RWPE2 (cell line): Measurements from ENCODE around the gene UBLCP1.
"Not testable (repeated sequence)": the region's sequence is repeated elsewhere in the genome, so short reads cannot be mapped to it uniquely, and the experiment has no call there.

ENCODE experiments used
- ATAC-seq: fragments of 200-7000 bp; cut with Tn5 transposase; 3 replicates; pipeline ENCODE4 v1.9.1; 2021; ENCODE audit warnings: low read depth
- DNase-seq: peaks from one replicate; pipeline ENCODE4 v3.0.0-alpha.2; 2020; ENCODE audit warnings: low spot score
- H3K27ac ChIP-seq: fragments of 450-650 bp; 2 replicates; pipeline ENCODE4 v1.5.1; 2017; ENCODE audit warnings: mild to moderate bottlenecking; ENCODE audit not compliant: poor library complexity, severe bottlenecking
- H3K27me3 ChIP-seq: fragments of 250-450 bp; sonication (Bioruptor Pico); 2 replicates; pipeline ENCODE4 v1.5.1; 2021; ENCODE audit warnings: mild to moderate bottlenecking, moderate library complexity; ENCODE audit not compliant: insufficient read depth, poor library complexity, severe bottlenecking
- H3K36me3 ChIP-seq: fragments of 250-450 bp; sonication (Bioruptor Pico); 2 replicates; pipeline ENCODE4 v1.5.1; 2020; ENCODE audit warnings: low read depth, mild to moderate bottlenecking, moderate library complexity
- H3K4me1 ChIP-seq: fragments of 250-450 bp; sonication (Bioruptor Pico); 2 replicates; pipeline ENCODE4 v1.5.1; 2021; ENCODE audit warnings: mild to moderate bottlenecking, moderate library complexity; ENCODE audit not compliant: insufficient read depth, poor library complexity, severe bottlenecking
- H3K4me3 ChIP-seq: fragments of 250-450 bp; sonication (Bioruptor Pico); 2 replicates; pipeline ENCODE4 v1.5.1; 2021; ENCODE audit warnings: mild to moderate bottlenecking, moderate library complexity; ENCODE audit not compliant: severe bottlenecking
- H3K9me3 ChIP-seq: fragments of 250-450 bp; sonication (Bioruptor Pico); 2 replicates; pipeline ENCODE4 v1.5.1; 2021; ENCODE audit warnings: mild to moderate bottlenecking, moderate library complexity; ENCODE audit not compliant: severe bottlenecking
- TF ChIP-seq, protein P1 (sequence below): fragments of 450-650 bp; IDR thresholded peaks from one replicate; pipeline ENCODE4 v1.5.1; 2017; ENCODE audit warnings: mild to moderate bottlenecking, moderate library complexity; ENCODE audit not compliant: poor library complexity, severe bottlenecking

Gene UBLCP1

DNA sequence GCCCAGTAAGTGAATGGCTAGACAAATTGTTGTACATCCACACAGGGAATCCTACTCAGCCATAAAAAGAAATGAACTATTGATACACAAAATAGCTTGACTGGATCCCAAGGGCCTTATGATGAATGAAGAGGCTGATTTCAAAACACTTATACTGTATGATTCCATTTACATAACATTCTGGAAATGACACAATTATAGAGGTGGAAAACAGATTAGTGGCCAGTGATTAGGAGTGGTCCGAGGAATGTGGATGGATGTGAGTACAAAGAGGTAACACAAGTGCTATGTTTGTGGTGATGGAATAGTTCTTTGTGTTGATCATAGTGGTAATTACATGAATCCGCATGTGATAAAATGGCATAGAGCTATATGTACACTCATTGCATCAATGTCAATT, 4.7 kb upstream of the UBLCP1 start:
- TF ChIP-seq, protein P1, sequence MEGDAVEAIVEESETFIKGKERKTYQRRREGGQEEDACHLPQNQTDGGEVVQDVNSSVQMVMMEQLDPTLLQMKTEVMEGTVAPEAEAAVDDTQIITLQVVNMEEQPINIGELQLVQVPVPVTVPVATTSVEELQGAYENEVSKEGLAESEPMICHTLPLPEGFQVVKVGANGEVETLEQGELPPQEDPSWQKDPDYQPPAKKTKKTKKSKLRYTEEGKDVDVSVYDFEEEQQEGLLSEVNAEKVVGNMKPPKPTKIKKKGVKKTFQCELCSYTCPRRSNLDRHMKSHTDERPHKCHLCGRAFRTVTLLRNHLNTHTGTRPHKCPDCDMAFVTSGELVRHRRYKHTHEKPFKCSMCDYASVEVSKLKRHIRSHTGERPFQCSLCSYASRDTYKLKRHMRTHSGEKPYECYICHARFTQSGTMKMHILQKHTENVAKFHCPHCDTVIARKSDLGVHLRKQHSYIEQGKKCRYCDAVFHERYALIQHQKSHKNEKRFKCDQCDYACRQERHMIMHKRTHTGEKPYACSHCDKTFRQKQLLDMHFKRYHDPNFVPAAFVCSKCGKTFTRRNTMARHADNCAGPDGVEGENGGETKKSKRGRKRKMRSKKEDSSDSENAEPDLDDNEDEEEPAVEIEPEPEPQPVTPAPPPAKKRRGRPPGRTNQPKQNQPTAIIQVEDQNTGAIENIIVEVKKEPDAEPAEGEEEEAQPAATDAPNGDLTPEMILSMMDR = no peak
- no peak overlapping the region for H3K27ac ChIP-seq
- DNase-seq = no peak
- H3K27me3 ChIP-seq = no peaks in the 10 kb centered on the region
- no peak overlapping the region for H3K4me3 ChIP-seq
- no peak for ATAC-seq
- H3K9me3 ChIP-seq = no peaks in the 10 kb centered on the region
- H3K36me3 ChIP-seq = no peaks in the 10 kb centered on the region
- H3K4me1 ChIP-seq = peaks cover 6% of the 10 kb centered on the region

DNA sequence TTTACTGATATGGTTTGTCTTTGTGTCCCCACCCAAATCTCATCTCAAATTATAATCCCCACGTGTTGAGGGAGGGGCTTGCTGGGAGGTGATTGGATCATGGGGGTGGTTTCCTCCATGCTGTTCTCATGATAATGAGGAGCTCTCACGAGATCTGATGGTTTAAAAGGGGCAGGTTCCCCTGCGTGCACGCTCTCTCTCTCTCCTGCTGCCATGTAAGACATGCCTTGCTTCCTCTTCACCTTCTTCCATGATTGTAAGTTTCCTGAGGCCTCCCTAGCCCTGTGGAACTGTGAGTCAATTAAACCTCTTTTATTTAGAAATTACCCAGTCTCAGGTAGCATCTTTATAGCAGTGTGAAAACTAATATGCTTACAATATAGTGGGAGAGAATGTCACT, 2.9 kb upstream of the UBLCP1 start:
- not testable (repeated sequence) for ATAC-seq, H3K27ac ChIP-seq, H3K27me3 ChIP-seq, H3K9me3 ChIP-seq, DNase-seq, H3K4me3 ChIP-seq
- Histone ChIP-seq H3K36me3 (peaks cover 10% of the 10 kb centered on the region), H3K4me1 (peaks cover 16% of the 10 kb centered on the region)

DNA sequence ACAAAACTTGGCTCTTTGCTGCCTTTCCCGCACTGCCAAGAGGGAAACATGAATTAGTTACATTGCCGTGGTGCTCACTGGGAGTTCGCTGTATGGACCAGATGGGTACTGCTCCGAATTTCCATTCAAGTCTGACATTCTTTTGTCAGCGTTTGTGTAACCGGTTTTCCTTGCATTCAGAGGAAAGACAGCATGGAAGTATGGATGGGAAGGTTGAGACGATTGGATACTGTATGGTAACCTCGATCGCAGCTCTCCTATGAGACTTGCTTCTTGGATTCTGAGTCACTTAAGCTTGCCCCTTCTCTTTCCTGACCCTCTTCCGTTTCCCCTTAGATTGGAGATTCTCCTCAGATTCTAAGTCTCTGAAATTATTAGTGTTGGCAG, 625 bp upstream of the UBLCP1 start:
- TF ChIP-seq, protein P1 = no peak
- peak; percentile 74 for ATAC-seq

DNA sequence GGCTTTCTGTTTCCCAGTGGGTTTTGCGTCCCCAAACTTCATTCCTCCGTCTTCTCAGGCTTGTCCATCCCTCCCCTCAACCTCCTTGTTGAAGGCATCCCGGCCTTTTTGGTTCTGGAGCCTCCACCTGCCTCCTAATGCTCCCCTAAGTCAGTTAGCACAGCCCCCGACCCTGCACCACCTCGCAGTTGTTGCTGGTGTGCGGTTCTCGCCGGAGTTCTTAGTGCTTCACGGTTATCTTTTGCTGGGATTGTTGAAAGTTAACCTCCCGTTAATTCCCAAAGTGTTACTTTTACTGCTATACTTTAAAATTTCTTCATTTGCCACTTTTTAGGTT, 447 bp downstream of the UBLCP1 start:
- peak overlapping the region; percentile 80 for H3K27ac ChIP-seq
- peaks cover 28% of the 10 kb centered on the region for H3K36me3 ChIP-seq
- H3K27me3 ChIP-seq = no peaks in the 10 kb centered on the region
- H3K9me3 ChIP-seq = no peaks in the 10 kb centered on the region
- peak overlapping the region; percentile 92 for H3K4me3 ChIP-seq
- peak; percentile 26 for ATAC-seq
- peaks cover 16% of the 10 kb centered on the region for H3K4me1 ChIP-seq
- no peak for DNase-seq
- TF ChIP-seq, protein P1 = no peak

More for the DNA sequence above, 625 bp upstream of the UBLCP1 start:
- peaks cover 16% of the 10 kb centered on the region for H3K4me1 ChIP-seq
- H3K27ac ChIP-seq = peak overlapping the region; percentile 80
- no peaks in the 10 kb centered on the region for H3K27me3 ChIP-seq
- DNase-seq = no peak
- H3K9me3 ChIP-seq = no peaks in the 10 kb centered on the region
- peak overlapping the region; percentile 92 for H3K4me3 ChIP-seq
- peaks cover 17% of the 10 kb centered on the region for H3K36me3 ChIP-seq

DNA sequence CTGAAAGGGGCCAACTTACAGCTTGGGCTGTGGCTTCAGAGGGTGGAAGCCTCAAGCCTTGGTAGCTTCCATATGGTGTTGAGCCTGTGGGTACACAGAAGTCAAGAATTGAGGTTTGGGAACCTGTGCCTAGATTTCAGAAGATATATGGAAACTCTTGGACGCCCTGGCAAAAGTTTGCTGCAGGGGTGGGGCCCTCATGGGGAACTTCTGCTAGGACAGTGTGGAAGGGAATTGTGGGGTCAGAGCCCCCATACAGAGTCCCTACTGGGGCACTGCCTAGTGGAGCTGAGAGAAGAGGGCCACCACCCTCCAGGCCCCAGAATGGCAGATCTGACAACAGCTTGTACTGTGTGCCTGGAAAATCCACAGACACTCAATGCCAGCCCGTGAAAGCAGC, 3.7 kb downstream of the UBLCP1 start:
- peaks cover 60% of the 10 kb centered on the region for H3K36me3 ChIP-seq
- ATAC-seq, H3K27me3 ChIP-seq, H3K4me3 ChIP-seq, DNase-seq, H3K27ac ChIP-seq, H3K9me3 ChIP-seq: not testable (repeated sequence)
- peaks cover 16% of the 10 kb centered on the region for H3K4me1 ChIP-seq

DNA sequence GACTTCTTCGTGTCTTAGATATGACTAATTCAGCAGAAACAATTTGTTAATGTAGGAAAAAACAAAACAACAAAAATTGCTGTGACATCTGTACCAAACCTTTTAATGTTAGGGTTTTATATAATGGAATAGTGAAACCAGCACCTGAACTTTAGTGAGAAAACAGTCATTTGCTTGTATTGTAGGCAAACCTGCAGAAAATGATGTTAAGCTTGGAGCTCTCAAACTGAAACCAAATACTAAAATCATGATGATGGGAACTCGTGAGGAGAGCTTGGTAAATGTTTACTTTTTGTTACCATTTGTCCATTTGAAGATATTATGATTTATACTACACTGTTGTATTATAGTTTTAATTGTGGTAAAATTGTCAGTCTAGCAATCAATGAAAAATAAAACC, 6.6 kb downstream of the UBLCP1 start:
- Histone ChIP-seq H3K9me3 (no peaks in the 10 kb centered on the region), H3K36me3 (peaks cover 85% of the 10 kb centered on the region), H3K27me3 (no peaks in the 10 kb centered on the region), H3K27ac (no peak overlapping the region), H3K4me1 (no peaks in the 10 kb centered on the region), H3K4me3 (no peak overlapping the region)
- DNase-seq = no peak
- TF ChIP-seq, protein P1 = no peak
- no peak for ATAC-seq
